Transverse colon (tissue), 4 donors: Measurements from ENCODE around the gene SENP7. TPM values are rescaled to one million over a fixed set of nuclear protein-coding genes. Genes with fewer than 3 reads are reported as not detected.
A peak's percentile ranks its signal among the peaks of the same experiment; 100 is the strongest.

Experiments used
- DNase-seq: peaks from one replicate; pipeline ENCODE4 v3.0.0-alpha.2; 2019
- H3K27ac ChIP-seq, 4 donors: fragments of 200-600 bp; sonication (generic); 2 replicates each; pipeline ENCODE4 v1.5.1; 2016 to 2018; ENCODE audit warnings: inconsistent platforms in 4 of 4
- H3K27me3 ChIP-seq: fragments of 200-600 bp; sonication (generic); 2 replicates; pipeline ENCODE4 v1.5.1; 2017; ENCODE audit warnings: inconsistent platforms
- H3K36me3 ChIP-seq, 4 donors: fragments of 200-600 bp; sonication (generic); 2 replicates each; pipeline ENCODE4 v1.5.1; 2017 to 2019; ENCODE audit warnings: inconsistent platforms in 4 of 4
- H3K4me1 ChIP-seq, 4 donors: fragments of 200-600 bp; sonication (generic); 2 replicates each; pipeline ENCODE4 v1.5.1; 2017 to 2020; ENCODE audit warnings: inconsistent platforms in 4 of 4
- H3K4me3 ChIP-seq, 4 donors: fragments of 200-600 bp; sonication (generic); 1 replicate in 1 of 4; 2 replicates in 3 of 4; pipeline versions ENCODE4 v1.5.1 to v1.6.1; 2017 to 2019; ENCODE audit warnings: inconsistent platforms in 4 of 4
- H3K9me3 ChIP-seq, 2 donors: fragments of 200-600 bp; sonication (generic); 2 replicates each; pipeline ENCODE4 v1.5.1; 2017 to 2019; ENCODE audit warnings: inconsistent platforms in 2 of 2
- EP300 ChIP-seq: sonication (generic); formaldehyde crosslinking; IDR thresholded peaks from one replicate; pipeline ENCODE4 v1.6.1; 2017; ENCODE audit warnings: antibody characterized with exemption, low read depth
- POLR2A ChIP-seq: fragments of 450-650 bp; IDR thresholded peaks from one replicate; pipeline ENCODE4 v1.6.1; 2016; ENCODE audit warnings: antibody characterized with exemption, mild to moderate bottlenecking, moderate library complexity
- POLR2AphosphoS5 ChIP-seq, 3 donors: sonication (generic); formaldehyde crosslinking; IDR thresholded peaks; one replicate each; pipeline ENCODE4 v1.6.1; 2016; ENCODE audit warnings: antibody characterized with exemption in 3 of 3
- WGBS, 2 donors: methylation state at CpG; one replicate each; pipeline ENCODE4 v1.1.5; 2018; ENCODE audit warnings: low coverage in 1 of 2; 5-methylcytosine and 5-hydroxymethylcytosine counted together
- in situ Hi-C, 4 donors: fragments of 200-750 bp; cut with MboI; loops; one replicate each; pipeline versions ENCODE4 v1.15.0 to v1.15.1; 2017; ENCODE audit warnings: low sequenced_read_pairs in 3 of 4, low pct_ligation_motif_present in 1 of 4, low pct_unique_long_range_greater_than_20kb in 1 of 4
- intact Hi-C: fragments of 100-400 bp; cut with DNase I; formaldehyde crosslinking; loops from one replicate; pipeline ENCODE4 v1.15.1; 2023; ENCODE audit warnings: low total_unique reads
- total RNA-seq, 4 donors: library from RNA; depleted of rRNA; stranded (reverse); fragments of >200 nt; gene quantifications; one replicate each; pipeline ENCODE4 v1.1.0, GENCODE V29; 2016
- TF ChIP-seq, protein P1 (sequence below), 5 experiments: fragments of 200-600 bp in 3 of 5; fragments of 450-650 bp in 2 of 5; sonication (generic) in 3 of 5; IDR thresholded peaks; 1 replicate in 2 of 5; 2 replicates in 3 of 5; pipeline ENCODE4 v1.5.1; 2016 to 2017; ENCODE audit warnings: antibody characterized with exemption in 5 of 5, inconsistent platforms in 3 of 5, mild to moderate bottlenecking in 2 of 5, moderate library complexity in 1 of 5

The SENP7 gene
- total RNA-seq, 4 donors from 2014 or later, result 11.9 to 26.2 (median 20.3) TPM

GRCh38 chr3:101383156-101383575 lies 129.8 kb downstream of the SENP7 start:
- in situ Hi-C loops, result no loop called here
- H3K27ac ChIP-seq, result no peak overlapping the region

DNA sequence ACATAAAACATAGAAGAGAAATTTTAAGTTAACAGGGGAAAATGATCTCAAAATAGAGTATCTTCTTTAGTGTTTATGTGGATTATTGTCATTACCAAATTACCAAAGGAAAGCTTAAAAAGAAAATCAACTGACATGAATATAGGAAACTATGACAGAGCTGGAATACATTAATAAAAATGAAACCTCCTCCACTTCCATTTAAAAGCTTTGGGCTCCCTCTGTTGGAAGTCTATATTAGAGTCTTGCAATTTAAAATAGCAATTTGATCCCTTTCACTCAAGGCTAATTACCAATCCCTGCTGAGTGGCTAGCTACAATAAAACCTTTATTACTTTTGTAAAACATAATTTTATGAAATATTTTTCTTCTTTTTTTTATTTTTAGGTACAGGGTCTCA lies 131.2 kb downstream of the SENP7 start:
- DNase-seq, result no peak
- in situ Hi-C loops (no loop called here), intact Hi-C loops (no loop called here)
- Histone ChIP-seq H3K27me3 (no peaks in the 10 kb centered on the region), H3K4me1 (peaks cover 2 to 26% (median 15%) of the 10 kb centered on the region in 4 donors), H3K9me3 (no peaks in the 10 kb centered on the region), H3K27ac (no peak overlapping the region), H3K4me3 (no peak overlapping the region), H3K36me3 (no peaks in the 10 kb centered on the region)
- TF ChIP-seq POLR2A (no peak), POLR2AphosphoS5 (IDR thresholded peaks at IDR 0.05) (no peak), EP300 (no peak)
- TF ChIP-seq, protein P1, sequence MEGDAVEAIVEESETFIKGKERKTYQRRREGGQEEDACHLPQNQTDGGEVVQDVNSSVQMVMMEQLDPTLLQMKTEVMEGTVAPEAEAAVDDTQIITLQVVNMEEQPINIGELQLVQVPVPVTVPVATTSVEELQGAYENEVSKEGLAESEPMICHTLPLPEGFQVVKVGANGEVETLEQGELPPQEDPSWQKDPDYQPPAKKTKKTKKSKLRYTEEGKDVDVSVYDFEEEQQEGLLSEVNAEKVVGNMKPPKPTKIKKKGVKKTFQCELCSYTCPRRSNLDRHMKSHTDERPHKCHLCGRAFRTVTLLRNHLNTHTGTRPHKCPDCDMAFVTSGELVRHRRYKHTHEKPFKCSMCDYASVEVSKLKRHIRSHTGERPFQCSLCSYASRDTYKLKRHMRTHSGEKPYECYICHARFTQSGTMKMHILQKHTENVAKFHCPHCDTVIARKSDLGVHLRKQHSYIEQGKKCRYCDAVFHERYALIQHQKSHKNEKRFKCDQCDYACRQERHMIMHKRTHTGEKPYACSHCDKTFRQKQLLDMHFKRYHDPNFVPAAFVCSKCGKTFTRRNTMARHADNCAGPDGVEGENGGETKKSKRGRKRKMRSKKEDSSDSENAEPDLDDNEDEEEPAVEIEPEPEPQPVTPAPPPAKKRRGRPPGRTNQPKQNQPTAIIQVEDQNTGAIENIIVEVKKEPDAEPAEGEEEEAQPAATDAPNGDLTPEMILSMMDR (IDR thresholded peaks at IDR 0.05), result peak; percentile 48 to 62 (median 54)

More at GRCh38 chr3:101383156-101383575, 129.8 kb downstream of the SENP7 start:
- intact Hi-C loops, result no loop called here
- H3K36me3 ChIP-seq, result peaks cover 0 to under 1% (median 0%) of the 10 kb centered on the region in 4 donors
- no peaks in the 10 kb centered on the region for H3K9me3 ChIP-seq
- H3K27me3 ChIP-seq, result no peaks in the 10 kb centered on the region
- peaks cover 0 to 15% (median 8%) of the 10 kb centered on the region in 4 donors for H3K4me1 ChIP-seq
- TF ChIP-seq EP300 (no peak), POLR2A (no peak), POLR2AphosphoS5 (IDR thresholded peaks at IDR 0.05) (no peak)
- TF ChIP-seq, protein P1 (IDR thresholded peaks at IDR 0.05), result no peak
- no peak for DNase-seq
- no peak overlapping the region for H3K4me3 ChIP-seq
- WGBS, 2 donors, result 62 to 100% methylated on average over 1 to 4 of the region's 5 CpGs

DNA sequence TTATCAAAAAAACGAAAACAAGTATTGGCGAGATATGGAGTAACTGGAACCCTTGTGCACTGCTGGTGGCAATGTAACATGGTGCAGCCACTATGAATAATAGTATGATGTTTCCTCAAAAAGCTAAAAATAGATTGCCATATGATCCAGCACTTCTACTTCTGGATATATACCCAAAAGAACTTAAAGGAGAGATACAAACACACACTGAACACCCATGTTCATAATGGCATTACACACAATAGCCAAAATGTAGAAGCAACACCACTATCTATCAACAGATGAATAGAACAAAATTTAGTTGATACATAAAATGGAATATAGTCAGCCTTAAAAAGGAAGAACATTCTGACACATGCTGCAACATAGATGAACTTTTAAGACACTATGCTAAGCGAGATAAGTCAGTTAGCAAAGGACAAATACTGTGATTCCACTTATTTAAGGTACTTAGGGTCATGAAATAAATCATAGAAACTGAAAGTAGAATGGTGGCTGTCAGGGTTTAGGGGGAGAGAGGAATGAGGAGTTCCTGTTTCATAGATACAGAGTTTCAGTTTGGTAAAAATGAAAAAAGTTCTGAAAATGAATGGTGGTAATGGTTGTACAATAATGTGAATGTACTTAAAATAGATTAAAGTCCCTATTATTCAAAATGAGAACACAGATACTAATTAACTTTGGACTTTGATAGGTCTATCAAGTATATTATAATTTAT lies 133.2 kb downstream of the SENP7 start:
- H3K4me3 ChIP-seq, result no peak overlapping the region
- no peaks in the 10 kb centered on the region for H3K27me3 ChIP-seq
- peaks cover 2 to 44% (median 20%) of the 10 kb centered on the region in 4 donors for H3K4me1 ChIP-seq
- no peak for DNase-seq
- in situ Hi-C loops (no loop called here), intact Hi-C loops (no loop called here)
- no peak overlapping the region for H3K27ac ChIP-seq
- no peaks in the 10 kb centered on the region for H3K9me3 ChIP-seq
- WGBS, 2 donors, result 83 to 90% methylated on average over 3 of the region's 3 CpGs
- H3K36me3 ChIP-seq, result no peaks in the 10 kb centered on the region
- TF ChIP-seq EP300 (no peak), POLR2AphosphoS5 (IDR thresholded peaks at IDR 0.05) (no peak), POLR2A (no peak)
- TF ChIP-seq, protein P1 (IDR thresholded peaks at IDR 0.05), result no peak

- no peak for DNase-seq
- WGBS, 2 donors, result 51 to 71% methylated on average over 3 of the region's 3 CpGs
- Histone ChIP-seq H3K9me3 (no peaks in the 10 kb centered on the region), H3K27ac (peak overlapping the region in 1 of 4 donors; percentile 11), H3K27me3 (no peaks in the 10 kb centered on the region), H3K36me3 (no peaks in the 10 kb centered on the region), H3K4me3 (no peak overlapping the region), H3K4me1 (peaks cover 2 to 44% (median 20%) of the 10 kb centered on the region in 4 donors)
- in situ Hi-C loops (no loop called here), intact Hi-C loops (no loop called here)
- TF ChIP-seq, protein P1 (IDR thresholded peaks at IDR 0.05), result no peak
- TF ChIP-seq POLR2AphosphoS5 (IDR thresholded peaks at IDR 0.05) (no peak), EP300 (no peak), POLR2A (no peak)
Measured at GRCh38 chr3:101377796-101378195, 135.2 kb downstream of the SENP7 start.
